GM04504 (cell line): Measurements from ENCODE around the gene TBCB.
"Not testable (repeated sequence)": the region's sequence is repeated elsewhere in the genome, so short reads cannot be mapped to it uniquely, and the experiment has no call there.

Experiments used
- DNase-seq: peaks from one replicate; pipeline ENCODE4 v3.0.0-alpha.2; 2012; ENCODE audit warnings: low read depth

TBCB gene

DNA sequence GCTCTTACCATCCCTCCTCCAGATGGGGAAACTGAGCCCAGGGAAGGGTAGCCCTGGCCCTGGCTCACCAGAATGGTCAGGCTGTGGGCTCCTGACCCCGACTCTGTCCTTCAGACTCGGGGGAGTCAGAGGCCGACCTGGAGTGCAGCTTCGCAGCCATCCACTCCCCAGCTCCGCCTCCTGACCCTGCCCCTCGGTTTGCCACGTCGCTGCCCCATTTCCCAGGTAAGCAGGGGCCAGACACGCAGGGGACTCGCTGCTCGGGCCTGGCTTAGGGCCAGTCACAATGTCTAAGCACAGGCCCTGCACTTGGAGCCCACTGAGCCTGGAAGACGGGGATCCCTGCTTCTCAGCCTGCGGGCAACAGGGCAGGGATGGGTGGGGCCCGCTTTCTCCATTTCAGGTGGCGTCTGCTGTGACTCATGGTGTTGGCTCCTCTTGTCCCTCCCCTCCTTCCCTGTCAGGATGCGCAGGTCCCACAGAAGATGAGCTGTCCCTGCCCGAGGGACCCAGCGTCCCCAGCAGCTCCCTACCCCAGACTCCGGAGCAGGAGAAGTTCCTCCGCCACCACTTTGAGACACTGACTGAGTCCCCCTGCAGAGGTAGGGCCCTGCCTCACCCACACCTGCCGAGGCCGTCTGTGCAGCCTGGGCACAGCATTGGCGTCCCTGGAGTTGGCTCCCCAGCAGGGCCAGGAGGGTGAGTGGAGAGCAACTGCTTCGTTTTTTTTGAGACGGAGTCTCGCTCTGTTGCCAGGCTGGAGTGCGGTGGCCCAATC is 13.5 kb upstream of the TBCB start:
- DNase-seq, result no peak

DNA sequence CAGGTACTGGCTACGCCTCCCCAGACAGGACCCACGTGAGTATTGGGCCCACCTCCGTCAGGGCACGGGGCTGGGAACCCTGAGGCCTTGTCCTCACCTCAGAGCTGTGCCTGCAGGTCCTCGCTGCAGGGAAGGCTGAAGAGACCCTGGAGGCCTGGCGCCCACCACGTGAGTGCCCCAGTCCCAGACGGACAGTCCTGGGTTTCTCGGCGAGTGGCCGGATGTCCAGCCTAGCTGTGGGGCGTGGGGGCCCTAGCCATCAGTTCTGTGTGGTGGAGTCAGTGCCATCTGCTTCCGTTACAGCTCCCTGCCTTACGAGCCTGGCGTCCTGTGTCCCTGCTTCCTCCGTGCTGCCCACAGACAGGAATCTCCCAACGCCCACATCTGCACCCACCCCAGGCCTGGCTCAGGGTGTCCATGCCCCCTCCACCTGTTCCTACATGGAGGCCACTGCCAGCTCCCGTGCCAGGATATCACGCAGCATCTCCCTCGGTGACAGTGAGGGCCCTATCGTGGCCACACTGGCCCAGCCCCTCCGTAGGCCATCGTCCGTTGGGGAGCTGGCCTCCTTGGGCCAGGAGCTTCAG is 12.1 kb upstream of the TBCB start:
- DNase-seq, result no peak

GRCh38 chr19:36103842-36104552 is 11.3 kb upstream of the TBCB start:
- DNase-seq, result no peak

DNA sequence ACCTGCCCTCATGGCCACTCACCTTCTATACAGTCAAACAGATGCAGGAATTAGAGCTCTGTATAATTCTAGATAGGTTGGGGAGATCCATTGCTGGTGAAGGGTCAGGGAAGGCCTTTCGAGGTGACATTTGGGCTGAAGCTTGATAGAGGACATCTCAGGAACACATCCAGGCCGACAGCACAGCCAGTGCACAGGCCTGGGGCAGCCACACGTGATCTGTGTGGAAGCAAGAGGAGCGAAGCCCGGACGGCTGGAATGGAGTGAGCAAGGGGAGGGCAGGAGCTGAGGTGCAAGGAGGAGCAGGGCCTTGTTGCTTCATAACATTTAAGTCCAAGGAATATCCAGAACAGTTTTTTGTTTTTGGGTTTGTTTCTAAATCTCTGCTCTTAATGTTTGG is 8.8 kb upstream of the TBCB start:
- no peak for DNase-seq

DNA sequence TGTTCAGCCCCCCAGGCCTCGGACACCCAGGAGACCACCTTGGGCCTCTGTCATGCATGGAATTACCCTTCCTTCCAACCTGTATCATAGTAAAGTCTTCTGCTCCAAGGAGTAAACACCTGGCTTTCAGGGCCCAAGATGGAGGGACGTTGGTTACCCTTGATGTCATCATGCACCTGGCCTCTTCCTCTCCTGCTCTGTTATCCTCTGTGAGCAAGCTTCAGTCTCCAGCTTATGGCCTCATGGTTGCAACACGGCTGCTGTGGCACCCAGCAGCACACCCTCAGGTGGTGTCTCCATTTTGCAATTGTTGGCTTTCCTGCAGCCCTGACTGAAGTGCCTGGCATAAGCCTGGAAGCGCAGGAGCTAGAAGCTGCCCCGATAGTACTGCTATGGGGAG is 8.3 kb upstream of the TBCB start:
- no peak for DNase-seq

DNA sequence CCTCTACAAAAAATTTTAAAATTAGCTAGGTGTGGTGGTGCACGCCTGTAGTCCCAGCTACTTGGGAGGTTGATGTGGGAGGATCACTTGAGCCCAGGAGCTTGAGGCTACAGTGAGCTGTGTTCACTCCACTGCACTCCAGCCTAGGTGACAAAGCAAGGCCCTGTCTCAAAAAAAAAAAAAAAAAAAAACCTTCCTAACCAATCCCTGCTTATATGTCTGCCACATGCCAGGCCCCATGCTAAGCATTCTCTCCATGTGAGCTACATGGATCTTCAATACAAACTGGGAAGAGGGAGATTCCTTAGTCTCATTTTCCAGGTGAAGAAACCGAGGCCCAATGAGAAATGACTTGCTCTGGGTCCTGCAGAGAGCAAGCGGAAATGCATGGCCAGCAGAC is 6.6 kb upstream of the TBCB start:
- DNase-seq, result no peak

DNA sequence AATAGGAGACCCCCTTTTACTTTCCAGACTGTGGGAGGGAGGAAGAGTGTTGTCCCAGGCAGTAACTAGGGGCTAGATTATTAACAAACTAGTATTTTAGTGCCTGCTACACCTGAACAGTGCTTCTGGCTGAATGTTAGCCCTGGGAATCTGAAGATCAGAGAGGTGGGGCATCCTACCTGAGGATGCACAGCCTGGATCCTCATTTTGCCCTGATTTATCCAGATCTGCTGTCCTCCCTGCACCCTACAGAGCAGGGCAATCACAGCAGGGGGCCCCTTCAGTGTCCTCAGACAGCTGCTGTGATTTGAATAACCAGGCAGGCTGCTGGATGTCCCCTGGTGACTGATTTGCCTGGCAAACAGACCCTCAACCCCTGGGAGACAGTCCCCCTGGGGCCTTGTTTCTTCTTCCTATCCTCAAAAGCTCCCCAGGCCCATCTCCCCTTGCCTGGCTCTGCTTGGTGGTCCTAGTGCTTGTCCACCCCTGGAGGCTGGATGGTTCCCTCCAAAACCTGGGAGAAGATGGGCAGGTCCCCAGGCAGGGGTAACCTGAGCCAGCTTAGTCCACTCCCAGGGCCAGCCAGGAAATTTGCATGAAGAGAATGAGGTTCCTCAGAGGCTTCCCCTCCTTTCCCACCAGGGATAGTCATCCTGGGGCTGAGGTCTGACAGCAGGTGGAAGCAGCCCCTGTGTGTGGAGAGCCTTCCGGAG is 4.6 kb upstream of the TBCB start, which contains the start of gene OVOL3:
Gene OVOL3 (plus strand): TSS at position 657 of the 713 bp plus-strand sequence. CDS start 60 bp downstream, outside the sequence.
- no peak for DNase-seq

GRCh38 chr19:36111200-36111539 is 4.1 kb upstream of the TBCB start:
- no peak for DNase-seq

- DNase-seq, result no peak
Observed at GRCh38 chr19:36112678-36113077, 2.6 kb upstream of the TBCB start.

GRCh38 chr19:36113425-36113824 is 1.8 kb upstream of the TBCB start:
- DNase-seq, result no peak

- no peak for DNase-seq
Observed at GRCh38 chr19:36113894-36114720, 1.2 kb upstream of the TBCB start.

- DNase-seq, result peak; percentile 100
Observed at GRCh38 chr19:36114721-36115452, 381 bp upstream of the TBCB start, which contains the start of gene POLR2I. TSS of gene POLR2I (minus strand) at chr19:36114875. CDS start at chr19:36114856, 19 bp downstream.

GRCh38 chr19:36116344-36116637 is 1.0 kb downstream of the TBCB start:
- no peak for DNase-seq

DNA sequence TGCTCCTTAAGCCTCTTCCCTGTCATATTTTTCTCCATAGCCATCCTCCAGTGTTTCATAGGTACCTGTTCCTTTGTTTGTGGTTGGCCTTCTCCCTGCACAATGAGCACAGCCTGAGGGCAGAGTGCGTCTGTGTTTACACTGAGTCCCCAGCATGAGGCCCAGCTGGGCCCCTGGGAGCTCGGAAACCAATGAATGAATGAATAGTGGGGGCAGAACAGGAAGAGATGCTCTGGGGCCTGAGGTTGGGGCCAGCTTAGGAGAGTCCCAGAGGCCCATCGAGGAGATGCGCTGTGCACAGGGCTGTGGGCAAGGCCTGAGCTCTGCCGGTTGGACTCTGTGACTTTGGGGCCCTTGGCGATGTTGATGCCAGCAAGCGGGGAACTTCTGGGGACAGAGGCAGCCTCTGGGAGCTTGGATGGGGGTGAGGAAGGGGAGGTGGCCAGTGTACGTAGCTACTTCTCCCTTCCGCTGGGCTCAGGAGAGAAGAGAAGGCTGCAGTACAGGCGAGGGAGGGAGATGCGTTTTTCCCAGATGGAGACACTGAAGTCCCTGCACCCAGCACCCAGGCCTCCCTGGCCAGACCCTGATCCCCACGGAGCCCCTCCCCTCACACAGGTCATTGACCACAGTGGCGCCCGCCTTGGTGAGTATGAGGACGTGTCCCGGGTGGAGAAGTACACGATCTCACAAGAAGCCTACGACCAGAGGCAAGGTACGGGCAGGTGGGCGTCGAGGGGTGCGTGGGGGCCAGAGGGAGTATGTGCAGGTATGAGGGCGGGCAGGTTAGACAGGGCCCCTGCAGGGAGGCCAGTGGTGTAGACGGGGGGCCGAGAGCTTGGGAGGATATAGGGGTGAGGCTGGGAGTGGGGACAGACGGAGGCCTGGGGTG is 5.1 kb downstream of the TBCB start:
- no peak for DNase-seq

GRCh38 chr19:36120984-36121358 is 5.7 kb downstream of the TBCB start:
- no peak for DNase-seq

- DNase-seq, result no peak
Observed at GRCh38 chr19:36121486-36122124, 6.3 kb downstream of the TBCB start.

- DNase-seq, result no peak
Observed at GRCh38 chr19:36125557-36125956, 10.3 kb downstream of the TBCB start.

- no peak for DNase-seq
Observed at GRCh38 chr19:36128392-36128736, 13.1 kb downstream of the TBCB start.

- DNase-seq, result not testable (repeated sequence)
Observed at GRCh38 chr19:36131221-36131620, 16.0 kb downstream of the TBCB start.

- not testable (repeated sequence) for DNase-seq
Observed at GRCh38 chr19:36134867-36135266, 19.6 kb downstream of the TBCB start.
